Natural killer cell (primary cell): ENCODE data around the gene ZC3HAV1L. TPM values are rescaled to one million over a fixed set of nuclear protein-coding genes. Genes with fewer than 3 reads are reported as not detected.

Experiments used
- ATAC-seq, 3 donors: fragments of 150-1000 bp in 2 of 3; fragments of 200-7000 bp in 1 of 3; cut with Tn5 transposase; 1 replicate in 1 of 3; 2 replicates in 2 of 3; pipeline ENCODE4 v1.10.0; 2021; ENCODE audit warnings: mild to moderate bottlenecking in 2 of 3, moderate library complexity in 2 of 3
- DNase-seq, 2 donors: peaks; one replicate each; pipeline versions ENCODE4 v3.0.0 to v3.0.0-alpha.2; 2013 to 2021; ENCODE audit warnings: mixed read lengths in 1 of 2
- H3K27ac ChIP-seq: one replicate; pipeline ENCODE4 v1.5.1; 2013; ENCODE audit warnings: mild to moderate bottlenecking, low read length
- H3K27me3 ChIP-seq: one replicate; pipeline ENCODE4 v1.6.1; 2013; ENCODE audit warnings: low read length; ENCODE audit not compliant: control insufficient read depth, insufficient read depth
- H3K36me3 ChIP-seq: one replicate; pipeline ENCODE4 v1.6.1; 2013; ENCODE audit warnings: low read length; ENCODE audit not compliant: control insufficient read depth, insufficient read depth
- H3K4me1 ChIP-seq: one replicate; pipeline ENCODE4 v1.6.1; 2013; ENCODE audit warnings: low read length; ENCODE audit not compliant: control insufficient read depth, insufficient read depth
- H3K4me3 ChIP-seq: one replicate; pipeline ENCODE4 v1.5.1; 2013; ENCODE audit warnings: low read length
- H3K9me3 ChIP-seq: one replicate; pipeline ENCODE4 v1.6.1; 2013; ENCODE audit warnings: low read length; ENCODE audit not compliant: control insufficient read depth, insufficient read depth
- H3K27ac Mint-ChIP-seq, 2 donors: one replicate each; pipeline ENCODE4 v1.8.0; 2022; ENCODE audit warnings: mild to moderate bottlenecking in 2 of 2, mixed read lengths in 2 of 2, moderate library complexity in 1 of 2
- H3K27me3 Mint-ChIP-seq, 2 donors: one replicate each; pipeline ENCODE4 v1.8.0; 2022; ENCODE audit warnings: low read depth in 2 of 2, mixed read lengths in 2 of 2
- H3K36me3 Mint-ChIP-seq: one replicate; pipeline ENCODE4 v1.8.0; 2022; ENCODE audit warnings: mixed read lengths
- H3K4me1 Mint-ChIP-seq, 2 donors: one replicate each; pipeline ENCODE4 v1.8.0; 2022; ENCODE audit warnings: mixed read lengths in 2 of 2
- H3K4me3 Mint-ChIP-seq: one replicate; pipeline ENCODE4 v1.8.0; 2022; ENCODE audit warnings: mild to moderate bottlenecking, moderate library complexity, mixed read lengths
- H3K9me3 Mint-ChIP-seq, 2 donors: one replicate each; pipeline ENCODE4 v1.8.0; 2022; ENCODE audit warnings: mixed read lengths in 2 of 2
- WGBS: methylation state at CpG from one replicate; pipeline ENCODE4 v1.1.7; 2013; ENCODE audit warnings: missing lambda C conversion rate; ENCODE audit not compliant: insufficient coverage; 5-methylcytosine and 5-hydroxymethylcytosine counted together
- intact Hi-C: fragments of 100-400 bp; cut with micrococcal nuclease; formaldehyde crosslinking; loops from one replicate; pipeline ENCODE4 v1.14.2; 2022
- total RNA-seq, 4 donors: library from RNA; stranded (reverse); fragments of 120-200 nt in 1 of 4; gene quantifications; one replicate each; pipeline versions ENCODE4 v1.2.3 to v1.2.4, GENCODE V29; 2013 to 2022
- TF ChIP-seq, protein P1 (sequence below): fragments of 200-600 bp; IDR thresholded peaks from one replicate; pipeline ENCODE4 v1.8.0; 2022; ENCODE audit warnings: antibody characterized with exemption

Gene ZC3HAV1L
- total RNA-seq, 3 donors from 2014 or later (not counting 1 experiment from before 2014, with no cell fraction given): 0.75 to 2.3 (median 1.1) TPM

DNA sequence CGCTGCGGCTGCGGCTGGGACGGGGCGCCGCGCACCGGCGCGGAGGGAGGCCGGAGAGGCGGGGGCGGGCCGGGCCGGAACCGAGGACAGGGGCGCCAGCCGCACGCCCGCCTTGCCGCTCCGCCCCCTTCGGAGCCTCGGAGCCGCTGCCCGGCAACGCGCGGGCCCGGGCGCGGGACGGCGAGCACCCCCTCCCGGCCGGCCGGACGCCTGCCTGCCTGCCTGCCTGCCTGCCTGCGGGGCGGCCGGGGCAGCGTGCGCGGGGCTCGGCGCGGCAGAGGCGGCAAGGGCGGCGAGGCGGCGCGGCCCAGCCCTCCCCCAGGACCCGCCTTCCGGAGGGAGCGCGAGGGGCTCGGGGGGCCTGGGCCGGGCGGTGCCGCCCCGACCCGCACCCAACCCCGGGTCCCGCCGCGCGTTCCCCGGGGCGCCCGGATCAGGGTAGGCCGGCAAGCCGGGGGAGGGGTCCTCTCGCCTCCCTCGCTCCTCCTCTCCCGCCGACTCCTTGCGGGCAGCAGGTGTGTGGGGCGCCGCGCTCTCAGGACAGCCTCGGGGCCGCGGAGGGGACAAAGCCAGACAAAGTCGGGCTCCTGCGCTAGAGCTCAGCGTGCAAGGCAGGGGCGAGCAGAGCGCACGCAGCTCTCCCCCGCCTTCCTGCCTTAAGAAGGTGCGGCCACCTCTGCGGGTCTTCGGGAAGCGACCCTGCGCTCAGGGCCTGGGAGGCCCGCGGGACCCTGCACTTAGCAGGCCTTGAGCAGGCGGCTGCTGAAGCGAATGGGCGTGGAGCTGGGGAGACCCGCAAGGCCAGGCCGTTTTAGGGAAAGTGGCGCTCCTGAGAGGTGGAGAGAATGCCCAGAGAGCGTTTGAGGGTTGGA, 54.3 kb downstream of the ZC3HAV1L start, which contains the start of gene KIAA1549:
TSS of gene KIAA1549 (minus strand) at position 58 of the 872 bp plus-strand sequence. CDS start 120 bp downstream, outside the sequence.
- H3K36me3 Mint-ChIP-seq: no peaks in the 10 kb centered on the region
- peak within 1 kb of the TSS; percentile 46 for H3K4me3 ChIP-seq
- peaks cover 21% of the 10 kb centered on the region for H3K27me3 ChIP-seq
- peak within 1 kb of the TSS; percentile 95 for H3K4me3 Mint-ChIP-seq
- DNase-seq (peak; percentile 44 to 65), ATAC-seq (peak; percentile 80 to 88 (median 87))
- H3K27ac ChIP-seq: no peak within 1 kb of the TSS
- intact Hi-C loops: no loop called here
- no peaks in the 10 kb centered on the region for H3K36me3 ChIP-seq
- H3K4me1 Mint-ChIP-seq: peaks cover 9 to 21% of the 10 kb centered on the region in 2 donors
- H3K27me3 Mint-ChIP-seq: peaks cover 41 to 46% of the 10 kb centered on the region in 2 donors
- H3K4me1 ChIP-seq: peaks cover 15% of the 10 kb centered on the region
- TF ChIP-seq, protein P1, sequence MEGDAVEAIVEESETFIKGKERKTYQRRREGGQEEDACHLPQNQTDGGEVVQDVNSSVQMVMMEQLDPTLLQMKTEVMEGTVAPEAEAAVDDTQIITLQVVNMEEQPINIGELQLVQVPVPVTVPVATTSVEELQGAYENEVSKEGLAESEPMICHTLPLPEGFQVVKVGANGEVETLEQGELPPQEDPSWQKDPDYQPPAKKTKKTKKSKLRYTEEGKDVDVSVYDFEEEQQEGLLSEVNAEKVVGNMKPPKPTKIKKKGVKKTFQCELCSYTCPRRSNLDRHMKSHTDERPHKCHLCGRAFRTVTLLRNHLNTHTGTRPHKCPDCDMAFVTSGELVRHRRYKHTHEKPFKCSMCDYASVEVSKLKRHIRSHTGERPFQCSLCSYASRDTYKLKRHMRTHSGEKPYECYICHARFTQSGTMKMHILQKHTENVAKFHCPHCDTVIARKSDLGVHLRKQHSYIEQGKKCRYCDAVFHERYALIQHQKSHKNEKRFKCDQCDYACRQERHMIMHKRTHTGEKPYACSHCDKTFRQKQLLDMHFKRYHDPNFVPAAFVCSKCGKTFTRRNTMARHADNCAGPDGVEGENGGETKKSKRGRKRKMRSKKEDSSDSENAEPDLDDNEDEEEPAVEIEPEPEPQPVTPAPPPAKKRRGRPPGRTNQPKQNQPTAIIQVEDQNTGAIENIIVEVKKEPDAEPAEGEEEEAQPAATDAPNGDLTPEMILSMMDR: no peak
- H3K9me3 Mint-ChIP-seq: no peaks in the 10 kb centered on the region
- 2% methylated on average over 105 of the region's 105 CpGs for WGBS
- H3K9me3 ChIP-seq: no peaks in the 10 kb centered on the region
- H3K27ac Mint-ChIP-seq: peak within 1 kb of the TSS; percentile 43 to 71

DNA sequence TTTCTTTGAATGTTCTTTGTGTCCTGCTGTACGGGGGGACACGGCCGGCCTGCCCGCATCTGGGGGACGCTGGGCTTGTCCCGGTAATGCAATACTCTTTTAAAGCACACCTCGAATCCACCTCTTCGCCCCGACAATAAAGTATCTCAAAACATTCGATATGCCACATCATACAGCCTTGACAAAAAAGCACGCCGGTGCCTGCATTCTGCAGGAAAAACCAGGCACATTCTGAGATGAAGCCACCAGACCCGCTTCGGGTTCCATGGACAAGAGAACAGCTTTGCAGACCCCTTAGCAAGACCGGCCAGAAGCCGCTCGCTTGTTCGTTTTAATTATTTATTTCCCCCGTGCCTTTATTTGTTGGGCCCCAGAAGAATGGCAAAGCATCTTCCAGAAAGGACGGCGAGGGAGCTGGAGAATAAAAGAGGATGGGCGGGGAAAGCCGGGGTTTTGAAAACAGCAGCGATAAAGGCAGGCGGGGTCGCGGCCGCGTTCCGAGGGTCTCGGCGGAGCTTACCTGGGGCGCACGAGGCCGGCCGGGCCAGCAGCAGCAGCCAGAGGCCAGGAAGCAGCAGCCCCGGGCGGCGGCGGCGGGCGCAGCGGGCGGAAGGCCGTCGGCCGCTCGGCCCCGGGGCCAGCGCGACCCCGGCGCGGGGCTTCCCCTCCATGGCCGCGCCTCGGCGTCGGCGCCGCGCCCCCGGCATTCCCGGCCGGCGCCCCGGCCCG, 55.1 kb downstream of the ZC3HAV1L start:
- peak overlapping the region; percentile 43 to 71 for H3K27ac Mint-ChIP-seq
- H3K27me3 ChIP-seq: peaks cover 21% of the 10 kb centered on the region
- ATAC-seq (peak; percentile 43 to 58 (median 44)), DNase-seq (peak; percentile 19 to 21)
- H3K4me1 ChIP-seq: peaks cover 15% of the 10 kb centered on the region
- H3K4me1 Mint-ChIP-seq: peaks cover 9 to 21% of the 10 kb centered on the region in 2 donors
- TF ChIP-seq, protein P1: no peak
- H3K4me3 Mint-ChIP-seq: peak overlapping the region; percentile 95
- H3K9me3 ChIP-seq: no peaks in the 10 kb centered on the region
- no peaks in the 10 kb centered on the region for H3K36me3 Mint-ChIP-seq
- H3K4me3 ChIP-seq: peak overlapping the region; percentile 46
- H3K36me3 ChIP-seq: no peaks in the 10 kb centered on the region
- H3K27me3 Mint-ChIP-seq: peaks cover 38 to 41% of the 10 kb centered on the region in 2 donors
- intact Hi-C loops: no loop called here
- 2% methylated on average over 68 of the region's 68 CpGs for WGBS
- no peak overlapping the region for H3K27ac ChIP-seq
- no peaks in the 10 kb centered on the region for H3K9me3 Mint-ChIP-seq

DNA sequence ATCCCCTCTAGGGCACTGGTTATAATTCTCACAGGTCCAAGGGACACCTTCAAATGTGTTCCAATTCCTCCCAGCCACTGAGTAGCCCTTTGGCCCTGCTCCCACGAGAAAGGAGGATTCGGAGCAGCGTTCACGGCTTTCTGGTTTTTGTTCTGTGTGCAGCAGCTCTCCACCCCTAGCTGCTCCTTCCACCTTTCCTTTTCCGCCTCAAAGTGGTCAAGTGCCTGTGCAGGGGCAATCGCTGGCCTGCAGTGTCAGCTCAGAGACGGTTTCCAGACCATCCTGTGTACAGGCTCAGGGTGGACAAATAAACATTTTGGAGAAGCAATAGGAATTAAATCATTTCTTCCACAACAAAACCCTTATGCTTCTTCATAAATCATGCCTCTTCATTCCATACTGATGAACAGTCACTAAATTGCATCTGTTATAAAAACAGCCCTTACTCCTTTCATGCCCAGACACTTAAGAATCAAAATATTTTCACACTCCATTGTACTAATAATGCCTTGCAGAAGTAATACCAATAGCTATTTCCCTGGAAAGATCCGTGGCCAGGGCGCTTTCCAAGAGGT, 55.8 kb downstream of the ZC3HAV1L start:
- Mint-ChIP-seq H3K36me3 (no peaks in the 10 kb centered on the region), H3K27me3 (peaks cover 35 to 42% of the 10 kb centered on the region in 2 donors), H3K4me3 (peak overlapping the region; percentile 95), H3K9me3 (no peaks in the 10 kb centered on the region), H3K27ac (peak overlapping the region; percentile 43 to 71), H3K4me1 (peaks cover 9 to 21% of the 10 kb centered on the region in 2 donors)
- ATAC-seq: no peak
- H3K4me3 ChIP-seq: no peak overlapping the region
- TF ChIP-seq, protein P1: no peak
- intact Hi-C loops: no loop called here
- no peak for DNase-seq
- H3K27ac ChIP-seq: no peak overlapping the region
- peaks cover 15% of the 10 kb centered on the region for H3K4me1 ChIP-seq
- peaks cover 21% of the 10 kb centered on the region for H3K27me3 ChIP-seq
- H3K36me3 ChIP-seq: no peaks in the 10 kb centered on the region
- WGBS: 78% methylated on average over 9 of the region's 9 CpGs
- H3K9me3 ChIP-seq: no peaks in the 10 kb centered on the region
